CD4-positive, alpha-beta T cell treated with Interleukin-15 for 1 hour (primary cell): ENCODE results near the gene MAP2K7.
"Not testable (repeated sequence)": the region's sequence is repeated elsewhere in the genome, so short reads cannot be mapped to it uniquely, and the experiment has no call there.

Experiments used
- DNase-seq: peaks from one replicate; pipeline ENCODE4 v3.0.0-alpha.2; 2020

MAP2K7 gene

GRCh38 chr19:7903244-7904073 is at the start of gene MAP2K7:
TSS of gene MAP2K7 (plus strand) at chr19:7903877. CDS start at chr19:7903945, 68 bp downstream.
- peak; percentile 99 for DNase-seq

- DNase-seq = no peak
These were observed 48.1 kb upstream of the MAP2K7 start for GRCh38 chr19:7855426-7856108.

- no peak for DNase-seq
These were observed 47.5 kb upstream of the MAP2K7 start for GRCh38 chr19:7856109-7856591.

- no peak for DNase-seq
These were observed 46.7 kb upstream of the MAP2K7 start for GRCh38 chr19:7856679-7857663.

GRCh38 chr19:7857727-7858108 is 46.0 kb upstream of the MAP2K7 start:
- DNase-seq = no peak

- DNase-seq = no peak
These were observed 45.4 kb upstream of the MAP2K7 start for GRCh38 chr19:7858109-7858770.

GRCh38 chr19:7859087-7859486 is 44.6 kb upstream of the MAP2K7 start:
- not testable (repeated sequence) for DNase-seq

- no peak for DNase-seq
These were observed 43.6 kb upstream of the MAP2K7 start for GRCh38 chr19:7859831-7860713.

- DNase-seq = no peak
These were observed 42.7 kb upstream of the MAP2K7 start for GRCh38 chr19:7860714-7861618.

- DNase-seq = no peak
These were observed 41.9 kb upstream of the MAP2K7 start for GRCh38 chr19:7861619-7862412.

- peak; percentile 83 for DNase-seq
These were observed 41.2 kb upstream of the MAP2K7 start for GRCh38 chr19:7862413-7862951.

- DNase-seq = no peak
These were observed 40.3 kb upstream of the MAP2K7 start for GRCh38 chr19:7863157-7863970.

GRCh38 chr19:7863971-7864689 is 39.5 kb upstream of the MAP2K7 start:
- no peak for DNase-seq

GRCh38 chr19:7864690-7865074 is 39.0 kb upstream of the MAP2K7 start:
- no peak for DNase-seq

GRCh38 chr19:7865262-7865911 is 38.3 kb upstream of the MAP2K7 start:
- no peak for DNase-seq

GRCh38 chr19:7866399-7867091 is 37.1 kb upstream of the MAP2K7 start:
- no peak for DNase-seq
